ENCODE measurements around the gene CHN1. TPM values are rescaled to one million over a fixed set of nuclear protein-coding genes. Genes with fewer than 3 reads are reported as not detected.

Gene CHN1
- total RNA-seq, 1 donor from 2014 or later, result 30.6 TPM

GRCh38 chr2:174764280-174765255 lies 240.6 kb downstream of the CHN1 start, which contains the start of gene CHRNA1:
CHRNA1 (minus strand) TSS chr2:174764472; CDS start chr2:174764394, 78 bp downstream.
- no peaks in the 10 kb centered on the region for H3K4me1 ChIP-seq
- H3K27ac ChIP-seq, result no peak within 1 kb of the TSS
- no peak for DNase-seq
- intact Hi-C loops (cut with DNase I), result no loop called here
- H3K27me3 ChIP-seq, result no peaks in the 10 kb centered on the region
- ATAC-seq, result peak; percentile 73
- H3K36me3 ChIP-seq, result no peaks in the 10 kb centered on the region
- H3K9me3 ChIP-seq, result no peaks in the 10 kb centered on the region
- TF ChIP-seq, protein P1, sequence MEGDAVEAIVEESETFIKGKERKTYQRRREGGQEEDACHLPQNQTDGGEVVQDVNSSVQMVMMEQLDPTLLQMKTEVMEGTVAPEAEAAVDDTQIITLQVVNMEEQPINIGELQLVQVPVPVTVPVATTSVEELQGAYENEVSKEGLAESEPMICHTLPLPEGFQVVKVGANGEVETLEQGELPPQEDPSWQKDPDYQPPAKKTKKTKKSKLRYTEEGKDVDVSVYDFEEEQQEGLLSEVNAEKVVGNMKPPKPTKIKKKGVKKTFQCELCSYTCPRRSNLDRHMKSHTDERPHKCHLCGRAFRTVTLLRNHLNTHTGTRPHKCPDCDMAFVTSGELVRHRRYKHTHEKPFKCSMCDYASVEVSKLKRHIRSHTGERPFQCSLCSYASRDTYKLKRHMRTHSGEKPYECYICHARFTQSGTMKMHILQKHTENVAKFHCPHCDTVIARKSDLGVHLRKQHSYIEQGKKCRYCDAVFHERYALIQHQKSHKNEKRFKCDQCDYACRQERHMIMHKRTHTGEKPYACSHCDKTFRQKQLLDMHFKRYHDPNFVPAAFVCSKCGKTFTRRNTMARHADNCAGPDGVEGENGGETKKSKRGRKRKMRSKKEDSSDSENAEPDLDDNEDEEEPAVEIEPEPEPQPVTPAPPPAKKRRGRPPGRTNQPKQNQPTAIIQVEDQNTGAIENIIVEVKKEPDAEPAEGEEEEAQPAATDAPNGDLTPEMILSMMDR (IDR thresholded peaks at IDR 0.05), result no peak
- no peak within 1 kb of the TSS for H3K4me3 ChIP-seq

DNA sequence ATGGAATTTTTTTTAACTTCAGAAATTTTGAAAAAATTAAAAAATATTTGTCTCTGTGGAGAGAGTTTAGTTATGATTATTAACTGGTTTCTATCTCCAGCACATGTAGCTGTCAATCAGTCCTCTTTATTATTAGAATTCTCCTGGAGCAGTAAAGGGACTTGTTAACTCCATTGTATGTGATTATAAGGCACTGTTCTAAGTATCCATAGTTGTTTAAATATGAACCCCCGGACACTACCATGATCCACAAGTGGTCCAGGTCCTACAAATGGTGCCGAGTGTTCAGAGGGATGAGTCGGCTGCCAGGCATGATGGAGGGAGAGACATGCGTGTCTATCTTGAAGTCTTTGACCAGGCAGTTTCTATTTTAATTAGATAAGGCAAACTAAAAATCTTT lies 241.4 kb downstream of the CHN1 start:
- ATAC-seq, result no peak
- H3K9me3 ChIP-seq, result no peaks in the 10 kb centered on the region

DNA sequence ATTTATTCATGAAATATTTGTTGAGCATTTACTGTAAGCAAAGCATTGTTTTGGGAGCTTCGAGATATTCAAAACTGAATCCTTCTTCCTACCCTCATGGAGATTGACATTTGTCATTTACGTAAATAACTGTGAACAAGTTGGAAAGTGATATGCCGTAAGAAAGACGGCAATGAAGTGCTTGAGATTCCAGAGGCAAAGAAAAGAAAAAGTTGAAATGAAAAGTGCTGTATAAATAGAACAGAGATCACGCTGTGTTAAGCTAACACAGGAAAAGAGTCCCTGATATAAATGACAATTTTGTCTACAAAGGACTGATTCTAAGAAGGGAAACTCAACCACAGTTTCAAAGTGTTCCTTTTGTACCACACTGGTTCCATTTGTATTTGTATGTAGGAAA lies 242.7 kb downstream of the CHN1 start:
- no peak for ATAC-seq
- Histone ChIP-seq H3K9me3 (no peaks in the 10 kb centered on the region), H3K4me1 (no peaks in the 10 kb centered on the region), H3K36me3 (no peaks in the 10 kb centered on the region), H3K4me3 (no peak overlapping the region), H3K27me3 (no peaks in the 10 kb centered on the region), H3K27ac (no peak overlapping the region)
- no peak for DNase-seq
- TF ChIP-seq, protein P1 (IDR thresholded peaks at IDR 0.05), result no peak
- intact Hi-C loops (cut with DNase I), result no loop called here

More for the DNA sequence above, 241.4 kb downstream of the CHN1 start:
- no peak for DNase-seq
- no peaks in the 10 kb centered on the region for H3K36me3 ChIP-seq
- no peaks in the 10 kb centered on the region for H3K27me3 ChIP-seq
- TF ChIP-seq, protein P1 (IDR thresholded peaks at IDR 0.05), result no peak
- H3K4me1 ChIP-seq, result no peaks in the 10 kb centered on the region
- no peak overlapping the region for H3K4me3 ChIP-seq
- intact Hi-C loops (cut with DNase I), result no loop called here
- no peak overlapping the region for H3K27ac ChIP-seq

DNA sequence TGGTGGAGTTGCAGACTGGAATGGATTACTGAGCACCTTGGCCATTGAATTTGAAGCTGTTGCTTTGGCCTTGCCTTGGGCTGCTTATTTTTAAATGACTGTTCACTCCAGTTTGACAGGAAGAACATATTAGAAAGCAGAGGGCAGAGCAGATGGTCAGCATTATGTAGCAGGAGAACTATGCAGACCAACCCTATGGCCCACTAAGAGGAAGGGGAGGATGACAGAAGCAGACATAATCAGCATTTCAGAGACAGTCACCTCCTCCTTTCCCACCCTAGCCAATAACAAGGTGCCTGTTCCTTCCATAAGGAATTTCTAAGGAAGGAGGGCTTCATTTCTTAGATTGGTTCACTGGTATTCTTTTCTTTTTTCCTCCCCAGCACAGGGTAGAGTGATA lies 243.3 kb downstream of the CHN1 start:
- TF ChIP-seq, protein P1 (IDR thresholded peaks at IDR 0.05), result no peak
- H3K36me3 ChIP-seq, result no peaks in the 10 kb centered on the region
- no peaks in the 10 kb centered on the region for H3K9me3 ChIP-seq
- intact Hi-C loops (cut with DNase I), result no loop called here
- H3K27ac ChIP-seq, result no peak overlapping the region
- DNase-seq, result no peak
- no peaks in the 10 kb centered on the region for H3K27me3 ChIP-seq
- no peaks in the 10 kb centered on the region for H3K4me1 ChIP-seq
- ATAC-seq, result no peak
- no peak overlapping the region for H3K4me3 ChIP-seq

DNA sequence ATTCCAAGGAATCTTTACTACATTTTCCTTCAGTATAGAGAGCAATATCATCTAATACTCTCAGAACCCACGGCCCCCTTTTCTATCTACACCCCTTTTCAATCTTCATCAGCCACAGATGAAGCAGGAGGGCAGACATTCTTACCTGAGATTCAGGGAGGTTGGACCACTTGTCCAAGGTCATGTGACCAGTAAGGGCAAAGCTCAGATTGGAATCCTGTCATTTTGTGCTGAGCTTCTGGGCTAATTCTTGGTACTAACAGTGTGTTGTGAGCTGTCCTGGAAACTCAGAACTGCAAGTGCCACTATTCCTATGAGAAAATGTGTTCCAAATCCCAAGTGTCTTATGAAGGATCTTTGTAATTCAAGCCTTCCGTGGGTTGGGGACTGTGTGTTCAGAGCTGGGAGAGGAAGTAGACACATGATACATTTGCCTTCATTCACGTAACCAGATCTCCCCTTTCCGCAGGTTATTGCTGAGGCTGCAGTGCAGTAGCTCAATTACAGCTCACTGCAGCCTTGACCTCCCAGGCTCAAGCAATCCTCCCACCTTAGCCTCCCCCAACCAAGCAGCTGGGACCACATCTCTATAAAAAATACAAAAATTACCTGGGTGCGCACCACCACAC lies 244.2 kb downstream of the CHN1 start:
- Histone ChIP-seq H3K4me1 (no peaks in the 10 kb centered on the region), H3K27ac (no peak overlapping the region), H3K4me3 (no peak overlapping the region), H3K36me3 (no peaks in the 10 kb centered on the region), H3K9me3 (no peaks in the 10 kb centered on the region), H3K27me3 (no peaks in the 10 kb centered on the region)
- ATAC-seq (no peak), DNase-seq (no peak)
- TF ChIP-seq, protein P1 (IDR thresholded peaks at IDR 0.05), result no peak
- intact Hi-C loops (cut with DNase I), result no loop called here
